Liver (tissue), 9 donors: ENCODE results near the gene SNAPIN. TPM values are rescaled to one million over a fixed set of nuclear protein-coding genes. Genes with fewer than 3 reads are reported as not detected.
A peak's percentile ranks its signal among the peaks of the same experiment; 100 is the strongest.

Experiments used
- DNase-seq: peaks from one replicate; pipeline ENCODE4 v3.0.0-alpha.2; 2017; ENCODE audit warnings: low spot score
- H3K27ac ChIP-seq, 2 donors: one replicate each; pipeline ENCODE4 v1.7.0; 2013; ENCODE audit warnings: inconsistent platforms in 2 of 2, low read length in 2 of 2, control low read depth in 1 of 2, low read depth in 1 of 2, mild to moderate bottlenecking in 1 of 2
- H3K27me3 ChIP-seq, 4 donors: one replicate each; pipeline versions ENCODE4 v1.6.1 to v1.7.0; 2013; ENCODE audit warnings: low read length in 3 of 4, inconsistent platforms in 1 of 4, mild to moderate bottlenecking in 1 of 4, moderate library complexity in 1 of 4; ENCODE audit not compliant: control insufficient read depth in 4 of 4, insufficient read depth in 4 of 4
- H3K36me3 ChIP-seq, 4 donors: one replicate each; pipeline versions ENCODE4 v1.6.1 to v1.7.0; 2013; ENCODE audit warnings: low read length in 3 of 4, mild to moderate bottlenecking in 3 of 4, low read depth in 1 of 4, moderate library complexity in 1 of 4; ENCODE audit not compliant: control insufficient read depth in 4 of 4, insufficient read depth in 3 of 4
- H3K4me1 ChIP-seq, 4 donors: one replicate each; pipeline versions ENCODE4 v1.6.1 to v1.7.0; 2013; ENCODE audit warnings: low read length in 3 of 4, mild to moderate bottlenecking in 3 of 4, moderate library complexity in 1 of 4; ENCODE audit not compliant: control insufficient read depth in 4 of 4, insufficient read depth in 4 of 4
- H3K4me3 ChIP-seq, 3 donors: one replicate each; pipeline versions ENCODE4 v1.6.1 to v1.7.0; 2013; ENCODE audit warnings: low read length in 3 of 3, control low read depth in 1 of 3, low read depth in 1 of 3, mild to moderate bottlenecking in 1 of 3
- H3K9ac ChIP-seq, 2 donors: one replicate each; pipeline ENCODE4 v1.7.0; 2013; ENCODE audit warnings: low read length in 2 of 2, mild to moderate bottlenecking in 2 of 2, moderate library complexity in 2 of 2, control low read depth in 1 of 2, low read depth in 1 of 2
- H3K9me3 ChIP-seq, 4 donors: one replicate each; pipeline versions ENCODE4 v1.6.1 to v1.7.0; 2013; ENCODE audit warnings: low read length in 3 of 4; ENCODE audit not compliant: control insufficient read depth in 4 of 4
- ATF3 ChIP-seq: IDR thresholded peaks from 2 replicates; pipeline ENCODE4 v1.6.1; 2016; ENCODE audit warnings: antibody characterized with exemption
- CTCF ChIP-seq: fragments of 150-350 bp; IDR thresholded peaks from 2 replicates; pipeline ENCODE4 v1.5.1; 2017; ENCODE audit warnings: improper control_type of control experiment, low read depth, low read length; ENCODE audit not compliant: missing input control
- EGR1 ChIP-seq, 2 donors: IDR thresholded peaks; 2 replicates each; pipeline ENCODE4 v1.6.1; 2016 to 2018; ENCODE audit warnings: antibody characterized with exemption in 2 of 2, low read depth in 2 of 2
- FOXA1 ChIP-seq: IDR thresholded peaks from 2 replicates; pipeline ENCODE4 v1.6.1; 2016; ENCODE audit warnings: antibody characterized with exemption
- GABPA ChIP-seq, 2 donors: IDR thresholded peaks in 1 of 2; conservative IDR thresholded peaks in 1 of 2; 2 replicates each; pipeline ENCODE4 v1.6.1; 2016; ENCODE audit warnings: antibody characterized with exemption in 2 of 2, mild to moderate bottlenecking in 1 of 2, moderate library complexity in 1 of 2
- HNF4A ChIP-seq, 2 donors: conservative IDR thresholded peaks; 2 replicates each; pipeline ENCODE4 v1.6.1; 2016; ENCODE audit warnings: antibody characterized with exemption in 2 of 2, mild to moderate bottlenecking in 2 of 2
- MAX ChIP-seq: IDR thresholded peaks from 2 replicates; pipeline ENCODE4 v1.6.1; 2016; ENCODE audit warnings: antibody characterized with exemption
- NR2F2 ChIP-seq: IDR thresholded peaks from 2 replicates; pipeline ENCODE4 v1.6.1; 2016; ENCODE audit warnings: antibody characterized with exemption
- RAD21 ChIP-seq, 2 donors: IDR thresholded peaks; 2 replicates each; pipeline ENCODE4 v1.6.1; 2016; ENCODE audit warnings: antibody characterized with exemption in 2 of 2, mild to moderate bottlenecking in 2 of 2
- REST ChIP-seq: IDR thresholded peaks from 2 replicates; pipeline ENCODE4 v1.6.1; 2016; ENCODE audit warnings: antibody characterized with exemption, mild to moderate bottlenecking
- RXRA ChIP-seq, 2 donors: IDR thresholded peaks; 2 replicates each; pipeline ENCODE4 v1.6.1; 2017 to 2018; ENCODE audit warnings: antibody characterized with exemption in 2 of 2, mild to moderate bottlenecking in 1 of 2
- TAF1 ChIP-seq: conservative IDR thresholded peaks from 2 replicates; pipeline ENCODE4 v1.6.1; 2016; ENCODE audit warnings: antibody characterized with exemption, mild to moderate bottlenecking
- YY1 ChIP-seq: IDR thresholded peaks from 2 replicates; pipeline ENCODE4 v1.6.1; 2016; ENCODE audit warnings: antibody characterized with exemption, mild to moderate bottlenecking
- WGBS: extraction: QIAGEN DNeasy Blood & Tissue Kit; methylation state at CpG from one replicate; pipeline ENCODE4 v1.1.7; 2013; 5-methylcytosine and 5-hydroxymethylcytosine counted together
- polyA plus RNA-seq, 2 donors: library from polyadenylated mRNA; stranded (reverse) in 1 of 2; unstranded in 1 of 2; fragments of 200-250 nt in 1 of 2; fragments of >200 nt in 1 of 2; fragmentation: Nextera tagmentation in 1 of 2; extraction: Ambion mirVana in 1 of 2; gene quantifications; one replicate each; pipeline versions ENCODE4 v1.2.1 to v1.2.3, GENCODE V29; 2013 to 2015
- total RNA-seq, 2 donors: library from RNA; depleted of rRNA; stranded (reverse); fragments of >200 nt; gene quantifications; one replicate each; pipeline ENCODE4 v1.2.3, GENCODE V29; 2014
- donor health status: healthy.
- donor health status: healthy.
- donor health status: healthy.
- donor health status: healthy.
- donor health status: healthy.

SNAPIN gene
- total and polyA plus RNA-seq, 4 donors, result 20.0 to 30.5 (median 24.2) TPM

GRCh38 chr1:153677718-153678518 lies 19.4 kb downstream of the SNAPIN start:
- Histone ChIP-seq H3K9ac (peak overlapping the region in 1 of 2 donors; percentile 12), H3K36me3 (no peaks in the 10 kb centered on the region), H3K27me3 (no peaks in the 10 kb centered on the region), H3K27ac (peak overlapping the region in 1 of 2 donors; percentile 11), H3K4me3 (peak overlapping the region in 2 of 3 donors; percentile 22 to 59), H3K9me3 (no peaks in the 10 kb centered on the region), H3K4me1 (peaks cover 8 to 24% (median 20%) of the 10 kb centered on the region in 4 donors)
- peak; percentile 63 for DNase-seq
- peak; percentile 89 to 93 for TF ChIP-seq RAD21 (IDR thresholded peaks at IDR 0.05)
- no peak for TF ChIP-seq GABPA (IDR thresholded peaks at IDR 0.05 in 1 of 2, conservative IDR thresholded peaks at IDR 0.05 in 1 of 2)
- TF ChIP-seq CTCF, result peak; percentile 88
- WGBS, result 5% methylated on average over 29 of the region's 29 CpGs

- no peak for DNase-seq
- peaks cover 8 to 24% (median 20%) of the 10 kb centered on the region in 4 donors for H3K4me1 ChIP-seq
- no peaks in the 10 kb centered on the region for H3K36me3 ChIP-seq
- WGBS, result 2% methylated on average over 78 of the region's 78 CpGs
- H3K9me3 ChIP-seq, result no peaks in the 10 kb centered on the region
- no peak for TF ChIP-seq NR2F2
- TF ChIP-seq EGR1 (IDR thresholded peaks at IDR 0.05; ENCODE audit: low read depth in 2 of 2), result no peak
- TF ChIP-seq FOXA1, result no peak
- TF ChIP-seq MAX, result no peak
- no peak for TF ChIP-seq RAD21 (IDR thresholded peaks at IDR 0.05)
- no peak for TF ChIP-seq GABPA (IDR thresholded peaks at IDR 0.05 in 1 of 2, conservative IDR thresholded peaks at IDR 0.05 in 1 of 2)
- TF ChIP-seq CTCF, result no peak
- no peak for TF ChIP-seq HNF4A (conservative IDR thresholded peaks at IDR 0.05)
- no peak for TF ChIP-seq RXRA (IDR thresholded peaks at IDR 0.05)
- TF ChIP-seq YY1, result no peak
- TF ChIP-seq TAF1, result no peak
- TF ChIP-seq REST, result no peak
- no peak for TF ChIP-seq ATF3
- peak within 1 kb of the TSS in 1 of 2 donors; percentile 11 for H3K27ac ChIP-seq
- H3K9ac ChIP-seq, result peak within 1 kb of the TSS in 1 of 2 donors; percentile 12
- H3K4me3 ChIP-seq, result peak within 1 kb of the TSS in 2 of 3 donors; percentile 22 to 59
- H3K27me3 ChIP-seq, result no peaks in the 10 kb centered on the region
These were observed 20.2 kb downstream of the SNAPIN start, which contains the start of gene NPR1 for GRCh38 chr1:153678519-153679336. Gene NPR1, plus strand, starts transcription at chr1:153678688. Its CDS starts 421 bp downstream, at chr1:153679109.
